Measurements from ENCODE around the gene ZNF324B. TPM values are rescaled to one million over a fixed set of nuclear protein-coding genes. Genes with fewer than 3 reads are reported as not detected.
"Not testable (repeated sequence)": the region's sequence is repeated elsewhere in the genome, so short reads cannot be mapped to it uniquely, and the experiment has no call there.

Gene ZNF324B
- total RNA-seq: 4.6 TPM
- 3.1 TPM for polyA plus RNA-seq
- long read RNA-seq, donor 1: 0 reads
- long read RNA-seq, donor 2, partial matches to known transcripts: 0 of 3 reads
- long read RNA-seq, donor 2, other reads (novel, unspliced or antisense): 0 of 3 reads
- long read RNA-seq, donor 3, partial matches to known transcripts: 0 of 1 reads
- long read RNA-seq, donor 3, other reads (novel, unspliced or antisense): 0 of 1 reads
- long read RNA-seq, donor 4: 0 reads
- long read RNA-seq, donor 5, partial matches to known transcripts: 0 of 2 reads
- long read RNA-seq, donor 5, other reads (novel, unspliced or antisense): 0 of 2 reads
- long read RNA-seq, donor 6: 0 reads
- long read RNA-seq, donor 7: 0 reads
- long read RNA-seq, donor 8, partial matches to known transcripts: 0 of 1 reads
- long read RNA-seq, donor 8, other reads (novel, unspliced or antisense): 0 of 1 reads
- long read RNA-seq, donor 9: 0 reads
- long read RNA-seq, donor 10: 0 reads

GRCh38 chr19:58451358-58452101, at the start of gene ZNF324B:
TSS of gene ZNF324B (plus strand) at chr19:58451622. CDS start at chr19:58453702, 2,080 bp downstream.
- Histone ChIP-seq H3K4me1 (ENCODE audit: control insufficient read depth in 2 of 2, insufficient read depth in 2 of 2, low read length in 2 of 2) (peaks cover 0 to 6% of the 10 kb centered on the region in 2 donors), H3K36me3 (ENCODE audit: control insufficient read depth in 2 of 2, insufficient read depth in 2 of 2, low read length in 1 of 2) (peaks cover 6 to 27% of the 10 kb centered on the region in 2 donors), H3K4me3 (ENCODE audit: low read length in 2 of 2) (peak within 1 kb of the TSS; percentile 53 to 92), H3K27me3 (ENCODE audit: control insufficient read depth in 2 of 2, insufficient read depth in 1 of 2, low read length in 1 of 2) (peaks cover 5 to 6% of the 10 kb centered on the region in 2 donors), H3K27ac (ENCODE audit: low read depth in 1 of 2, low read length in 1 of 2) (peak within 1 kb of the TSS; percentile 49 to 57), H3K9me3 (ENCODE audit: control insufficient read depth in 2 of 2, insufficient read depth in 1 of 2, low read length in 1 of 2) (peaks cover 4 to 12% of the 10 kb centered on the region in 2 donors)
- peak; percentile 91 to 98 (median 93) for DNase-seq (ENCODE audit: low read depth in 6 of 9, low spot score in 9 of 9)
- WGBS: under 1% methylated on average over 79 of the region's 79 CpGs

- H3K27me3 ChIP-seq (ENCODE audit: control insufficient read depth in 2 of 2, insufficient read depth in 1 of 2, low read length in 1 of 2): peaks cover 10 to 21% of the 10 kb centered on the region in 2 donors
- DNase-seq (ENCODE audit: low read depth in 6 of 9, low spot score in 9 of 9): no peak
- H3K36me3 ChIP-seq (ENCODE audit: control insufficient read depth in 2 of 2, insufficient read depth in 2 of 2, low read length in 1 of 2): no peaks in the 10 kb centered on the region
- no peak overlapping the region for H3K27ac ChIP-seq (ENCODE audit: low read depth in 1 of 2, low read length in 1 of 2)
- H3K4me3 ChIP-seq (ENCODE audit: low read length in 2 of 2): peak overlapping the region; percentile 55 to 60
- H3K9me3 ChIP-seq (ENCODE audit: control insufficient read depth in 2 of 2, insufficient read depth in 1 of 2, low read length in 1 of 2): no peaks in the 10 kb centered on the region
- WGBS: 39% methylated on average over 23 of the region's 23 CpGs
- H3K4me1 ChIP-seq (ENCODE audit: control insufficient read depth in 2 of 2, insufficient read depth in 2 of 2, low read length in 2 of 2): peaks cover 11 to 13% of the 10 kb centered on the region in 2 donors
Observed at GRCh38 chr19:58401840-58402421, 49.5 kb upstream of the ZNF324B start.

- DNase-seq (ENCODE audit: low read depth in 6 of 9, low spot score in 9 of 9): not testable (repeated sequence)
Observed at GRCh38 chr19:58403920-58404478, 47.4 kb upstream of the ZNF324B start.

GRCh38 chr19:58406818-58407657, 44.4 kb upstream of the ZNF324B start:
- Histone ChIP-seq H3K4me1 (ENCODE audit: control insufficient read depth in 2 of 2, insufficient read depth in 2 of 2, low read length in 2 of 2) (peaks cover 20% of the 10 kb centered on the region in 2 donors), H3K27ac (ENCODE audit: low read depth in 1 of 2, low read length in 1 of 2) (no peak overlapping the region), H3K4me3 (ENCODE audit: low read length in 2 of 2) (peak overlapping the region; percentile 84 to 88), H3K36me3 (ENCODE audit: control insufficient read depth in 2 of 2, insufficient read depth in 2 of 2, low read length in 1 of 2) (no peaks in the 10 kb centered on the region), H3K27me3 (ENCODE audit: control insufficient read depth in 2 of 2, insufficient read depth in 1 of 2, low read length in 1 of 2) (no peaks in the 10 kb centered on the region), H3K9me3 (ENCODE audit: control insufficient read depth in 2 of 2, insufficient read depth in 1 of 2, low read length in 1 of 2) (no peaks in the 10 kb centered on the region)
- 91% methylated on average over 10 of the region's 10 CpGs for WGBS
- DNase-seq (ENCODE audit: low read depth in 6 of 9, low spot score in 9 of 9): peak in 1 of 9 donors; percentile 18

More at GRCh38 chr19:58403920-58404478, 47.4 kb upstream of the ZNF324B start:
- not testable (repeated sequence) for H3K4me3 ChIP-seq (ENCODE audit: low read length in 2 of 2); H3K9me3 ChIP-seq (ENCODE audit: control insufficient read depth in 2 of 2, insufficient read depth in 1 of 2, low read length in 1 of 2); H3K27me3 ChIP-seq (ENCODE audit: control insufficient read depth in 2 of 2, insufficient read depth in 1 of 2, low read length in 1 of 2); H3K36me3 ChIP-seq (ENCODE audit: control insufficient read depth in 2 of 2, insufficient read depth in 2 of 2, low read length in 1 of 2); H3K27ac ChIP-seq (ENCODE audit: low read depth in 1 of 2, low read length in 1 of 2)
- WGBS: 84% methylated on average over 5 of the region's 5 CpGs
- peaks cover 24 to 25% of the 10 kb centered on the region in 2 donors for H3K4me1 ChIP-seq (ENCODE audit: control insufficient read depth in 2 of 2, insufficient read depth in 2 of 2, low read length in 2 of 2)

- Histone ChIP-seq H3K27ac (ENCODE audit: low read depth in 1 of 2, low read length in 1 of 2) (peak overlapping the region; percentile 73 to 87), H3K4me1 (ENCODE audit: control insufficient read depth in 2 of 2, insufficient read depth in 2 of 2, low read length in 2 of 2) (peaks cover 18 to 19% of the 10 kb centered on the region in 2 donors), H3K4me3 (ENCODE audit: low read length in 2 of 2) (peak overlapping the region; percentile 84 to 88), H3K9me3 (ENCODE audit: control insufficient read depth in 2 of 2, insufficient read depth in 1 of 2, low read length in 1 of 2) (no peaks in the 10 kb centered on the region), H3K36me3 (ENCODE audit: control insufficient read depth in 2 of 2, insufficient read depth in 2 of 2, low read length in 1 of 2) (no peaks in the 10 kb centered on the region), H3K27me3 (ENCODE audit: control insufficient read depth in 2 of 2, insufficient read depth in 1 of 2, low read length in 1 of 2) (no peaks in the 10 kb centered on the region)
- DNase-seq (ENCODE audit: low read depth in 6 of 9, low spot score in 9 of 9): no peak
- WGBS: 26% methylated on average over 22 of the region's 22 CpGs
Observed at GRCh38 chr19:58407658-58408151, 43.7 kb upstream of the ZNF324B start.

GRCh38 chr19:58408152-58409009, 43.0 kb upstream of the ZNF324B start, which contains the start of gene ZNF584:
TSS of gene ZNF584 (plus strand) at chr19:58408649. CDS start at chr19:58409148, 499 bp downstream.
- Histone ChIP-seq H3K36me3 (ENCODE audit: control insufficient read depth in 2 of 2, insufficient read depth in 2 of 2, low read length in 1 of 2) (no peaks in the 10 kb centered on the region), H3K27me3 (ENCODE audit: control insufficient read depth in 2 of 2, insufficient read depth in 1 of 2, low read length in 1 of 2) (no peaks in the 10 kb centered on the region), H3K4me1 (ENCODE audit: control insufficient read depth in 2 of 2, insufficient read depth in 2 of 2, low read length in 2 of 2) (peaks cover 18 to 19% of the 10 kb centered on the region in 2 donors), H3K9me3 (ENCODE audit: control insufficient read depth in 2 of 2, insufficient read depth in 1 of 2, low read length in 1 of 2) (no peaks in the 10 kb centered on the region), H3K27ac (ENCODE audit: low read depth in 1 of 2, low read length in 1 of 2) (peak within 1 kb of the TSS; percentile 73 to 87), H3K4me3 (ENCODE audit: low read length in 2 of 2) (peak within 1 kb of the TSS; percentile 84 to 88)
- under 1% methylated on average over 100 of the region's 100 CpGs for WGBS
- peak; percentile 85 to 98 (median 94) for DNase-seq (ENCODE audit: low read depth in 6 of 9, low spot score in 9 of 9)

- no peak for DNase-seq (ENCODE audit: low read depth in 6 of 9, low spot score in 9 of 9)
- 8% methylated on average over 34 of the region's 34 CpGs for WGBS
- H3K36me3 ChIP-seq (ENCODE audit: control insufficient read depth in 2 of 2, insufficient read depth in 2 of 2, low read length in 1 of 2): no peaks in the 10 kb centered on the region
- H3K9me3 ChIP-seq (ENCODE audit: control insufficient read depth in 2 of 2, insufficient read depth in 1 of 2, low read length in 1 of 2): no peaks in the 10 kb centered on the region
- H3K27ac ChIP-seq (ENCODE audit: low read depth in 1 of 2, low read length in 1 of 2): peak overlapping the region in 1 of 2 donors; percentile 31
- H3K4me1 ChIP-seq (ENCODE audit: control insufficient read depth in 2 of 2, insufficient read depth in 2 of 2, low read length in 2 of 2): peaks cover 18 to 19% of the 10 kb centered on the region in 2 donors
- peak overlapping the region; percentile 84 to 88 for H3K4me3 ChIP-seq (ENCODE audit: low read length in 2 of 2)
- no peaks in the 10 kb centered on the region for H3K27me3 ChIP-seq (ENCODE audit: control insufficient read depth in 2 of 2, insufficient read depth in 1 of 2, low read length in 1 of 2)
Observed at GRCh38 chr19:58409010-58409790, 42.2 kb upstream of the ZNF324B start.
